ENCODE results near the gene AK5.

- no peak for TF ChIP-seq CTCF (IDR thresholded peaks at IDR 0.05)
- TF ChIP-seq POLR2A (IDR thresholded peaks at IDR 0.05), result no peak
- no peak for TF ChIP-seq EP300 (IDR thresholded peaks at IDR 0.05)
Observed at GRCh38 chr1:77238462-77238861, 43.4 kb upstream of the AK5 start.

Data from tibial nerve (tissue), 4 donors.